ENCODE results near the gene STARD5.

DNA sequence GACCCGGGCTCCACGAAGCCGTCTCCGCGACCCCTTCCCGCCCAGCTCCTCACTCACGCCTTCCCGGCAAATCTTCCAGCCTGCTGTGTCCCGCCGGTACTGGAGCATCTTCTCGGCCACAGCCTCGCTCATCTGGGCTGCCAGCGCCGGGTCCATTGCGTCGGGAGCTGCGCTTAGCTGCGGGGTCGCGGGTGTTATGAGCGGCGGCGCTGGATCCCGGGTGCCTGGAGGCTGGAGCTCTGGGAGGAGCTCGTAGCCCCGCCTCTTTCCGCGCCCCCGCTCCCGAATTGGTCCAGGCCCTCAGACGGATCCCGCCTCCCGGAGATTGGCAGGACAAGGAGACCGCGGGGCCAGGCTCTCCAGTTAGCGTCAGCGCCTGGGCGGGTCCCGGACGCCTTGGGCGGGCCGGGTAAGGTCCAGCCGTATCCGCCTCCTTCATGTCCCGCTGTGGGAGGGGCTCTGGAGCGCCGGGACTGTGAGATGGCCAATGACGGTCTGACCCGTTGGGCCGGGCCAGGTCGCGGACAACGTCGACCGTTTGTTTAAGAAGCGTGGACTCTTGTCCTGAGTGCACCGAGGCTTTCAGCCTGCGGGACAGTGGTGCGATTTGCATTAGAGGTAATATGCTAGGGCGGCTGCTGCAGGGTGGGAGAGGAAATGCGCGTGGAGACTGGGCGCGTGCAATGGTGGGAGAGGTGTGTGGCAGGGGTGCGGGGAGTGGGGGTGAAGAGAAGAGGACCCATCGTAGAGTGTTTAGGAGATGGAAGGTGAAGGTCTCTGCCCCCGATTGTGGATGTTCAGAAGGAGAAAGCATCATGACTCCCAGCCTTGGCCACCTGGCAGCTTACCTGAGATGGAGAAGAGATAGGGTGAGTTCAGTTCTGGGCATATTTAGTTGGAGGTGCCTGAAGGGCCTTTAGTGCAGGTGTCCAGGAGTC, at the start of gene STARD5:
- no peak for TF ChIP-seq PHB (CRISPR knock-in tag; IDR thresholded peaks at IDR 0.05)
- no peak for TF ChIP-seq ATF2 (CRISPR knock-in tag; IDR thresholded peaks at IDR 0.05)
- peak in 2 of 3 experiments; percentile 9 to 12 for TF ChIP-seq YY1 (IDR thresholded peaks at IDR 0.05; ENCODE audit: borderline replicate concordance in 1 of 3, control insufficient read depth in 1 of 3, extremely low read depth in 1 of 3, insufficient read depth in 3 of 3, insufficient read length in 1 of 3, insufficient replicate concordance in 2 of 3, low read depth in 1 of 3, low read length in 2 of 3)
- 0 out of 4 replicates have a peak, but pooled peaks of 1 of the 2 experiments have one; percentile 18 for TF ChIP-seq TEAD1 (CRISPR knock-in tag; IDR thresholded peaks at IDR 0.05)
- TF ChIP-seq TCF7L2 (IDR thresholded peaks at IDR 0.05; ENCODE audit: low read depth, low read length), result no peak
- no peak for TF ChIP-seq CREB3 (tag; conservative IDR thresholded peaks at IDR 0.05; ENCODE audit: low read depth)
- no peak for TF ChIP-seq EZH2 (IDR thresholded peaks at IDR 0.05; ENCODE audit: borderline replicate concordance, low read depth, low read length)
- TF ChIP-seq MED1 (CRISPR knock-in tag; IDR thresholded peaks at IDR 0.05; ENCODE audit: borderline replicate concordance), result no peak
- TF ChIP-seq SMC3 (conservative IDR thresholded peaks at IDR 0.05; ENCODE audit: insufficient read depth, low read depth, low read length), result no peak
- TF ChIP-seq PHF8 (IDR thresholded peaks at IDR 0.05; ENCODE audit: borderline replicate concordance, low read length), result peak; percentile 80; the same call in 1 of the 2 replicates
- no peak for TF ChIP-seq CTCF (IDR thresholded peaks at IDR 0.05 in 2 of 3, conservative IDR thresholded peaks at IDR 0.05 in 1 of 3; ENCODE audit: insufficient read depth in 2 of 3, low read depth in 1 of 3, low read length in 3 of 3)
- TF ChIP-seq GABPA (tag; conservative IDR thresholded peaks at IDR 0.05; ENCODE audit: low read depth), result no peak
